ENCODE results near the gene PFDN6. TPM values are rescaled to one million over a fixed set of nuclear protein-coding genes. Genes with fewer than 3 reads are reported as not detected.
A peak's percentile ranks its signal among the peaks of the same experiment; 100 is the strongest.

Gene PFDN6
- total and polyA plus RNA-seq, 10 of the 15 experiments (the other 5 are each of a cell fraction or from before 2014, with no cell fraction given), result 3.1 to 168 (median 82.6) TPM

DNA sequence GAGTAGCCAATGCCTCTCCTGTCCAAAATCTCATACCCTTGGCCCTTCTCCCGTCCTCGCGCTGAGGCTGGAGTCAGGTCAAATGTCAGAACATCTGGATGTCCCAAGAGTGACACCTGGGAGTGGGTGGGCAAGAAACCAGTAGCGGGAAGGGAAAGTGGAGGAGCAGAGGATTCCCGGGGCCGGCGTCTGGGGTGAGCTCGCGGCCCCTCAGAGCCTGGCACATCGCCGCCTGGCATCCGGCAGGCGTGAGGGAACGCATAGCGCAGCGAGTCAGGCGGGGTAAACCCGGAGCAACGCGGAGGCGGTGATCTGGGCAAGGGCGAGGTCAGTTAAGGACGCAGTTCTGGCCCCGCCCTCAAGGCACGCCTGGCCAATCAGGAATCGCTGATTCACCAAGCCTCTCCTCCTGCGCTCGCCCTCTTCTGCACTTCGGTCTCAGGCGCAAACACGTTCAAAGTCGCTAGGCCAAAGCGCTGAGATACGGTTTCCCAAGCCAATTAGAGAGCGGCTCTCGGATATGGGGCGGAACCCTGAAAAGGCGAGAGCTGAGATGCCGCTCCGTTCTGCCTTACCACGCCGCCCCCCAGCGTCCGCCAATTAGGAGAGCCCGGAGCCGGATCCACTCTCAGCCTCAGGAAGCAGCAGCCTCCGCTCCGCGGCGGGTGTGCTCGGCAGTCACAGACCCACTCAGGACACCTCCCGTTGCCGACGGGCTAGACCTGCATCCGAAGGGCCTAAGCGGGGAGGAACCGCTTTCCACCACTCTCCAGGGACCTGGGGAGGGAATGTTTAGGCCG is 40.3 kb upstream of the PFDN6 start (continued):
- TF ChIP-seq, protein P1, sequence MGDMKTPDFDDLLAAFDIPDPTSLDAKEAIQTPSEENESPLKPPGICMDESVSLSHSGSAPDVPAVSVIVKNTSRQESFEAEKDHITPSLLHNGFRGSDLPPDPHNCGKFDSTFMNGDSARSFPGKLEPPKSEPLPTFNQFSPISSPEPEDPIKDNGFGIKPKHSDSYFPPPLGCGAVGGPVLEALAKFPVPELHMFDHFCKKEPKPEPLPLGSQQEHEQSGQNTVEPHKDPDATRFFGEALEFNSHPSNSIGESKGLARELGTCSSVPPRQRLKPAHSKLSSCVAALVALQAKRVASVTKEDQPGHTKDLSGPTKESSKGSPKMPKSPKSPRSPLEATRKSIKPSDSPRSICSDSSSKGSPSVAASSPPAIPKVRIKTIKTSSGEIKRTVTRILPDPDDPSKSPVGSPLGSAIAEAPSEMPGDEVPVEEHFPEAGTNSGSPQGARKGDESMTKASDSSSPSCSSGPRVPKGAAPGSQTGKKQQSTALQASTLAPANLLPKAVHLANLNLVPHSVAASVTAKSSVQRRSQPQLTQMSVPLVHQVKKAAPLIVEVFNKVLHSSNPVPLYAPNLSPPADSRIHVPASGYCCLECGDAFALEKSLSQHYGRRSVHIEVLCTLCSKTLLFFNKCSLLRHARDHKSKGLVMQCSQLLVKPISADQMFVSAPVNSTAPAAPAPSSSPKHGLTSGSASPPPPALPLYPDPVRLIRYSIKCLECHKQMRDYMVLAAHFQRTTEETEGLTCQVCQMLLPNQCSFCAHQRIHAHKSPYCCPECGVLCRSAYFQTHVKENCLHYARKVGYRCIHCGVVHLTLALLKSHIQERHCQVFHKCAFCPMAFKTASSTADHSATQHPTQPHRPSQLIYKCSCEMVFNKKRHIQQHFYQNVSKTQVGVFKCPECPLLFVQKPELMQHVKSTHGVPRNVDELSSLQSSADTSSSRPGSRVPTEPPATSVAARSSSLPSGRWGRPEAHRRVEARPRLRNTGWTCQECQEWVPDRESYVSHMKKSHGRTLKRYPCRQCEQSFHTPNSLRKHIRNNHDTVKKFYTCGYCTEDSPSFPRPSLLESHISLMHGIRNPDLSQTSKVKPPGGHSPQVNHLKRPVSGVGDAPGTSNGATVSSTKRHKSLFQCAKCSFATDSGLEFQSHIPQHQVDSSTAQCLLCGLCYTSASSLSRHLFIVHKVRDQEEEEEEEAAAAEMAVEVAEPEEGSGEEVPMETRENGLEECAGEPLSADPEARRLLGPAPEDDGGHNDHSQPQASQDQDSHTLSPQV (IDR thresholded peaks at IDR 0.05), result no peak
- TF ChIP-seq MEF2B (IDR thresholded peaks at IDR 0.05; ENCODE audit: partially characterized antibody, poor library complexity, severe bottlenecking) (no peak), HDAC2 (IDR thresholded peaks at IDR 0.05) (no peak), IKZF1 (conservative IDR thresholded peaks at IDR 0.05) (peak; percentile 66), YBX1 (IDR thresholded peaks at IDR 0.05) (no peak), MXI1 (IDR thresholded peaks at IDR 0.05; ENCODE audit: low read depth, low read length) (no peak; the same call in none of the 2 replicates), GABPA (IDR thresholded peaks at IDR 0.05; ENCODE audit: low read depth) (peak; percentile 70; the same call in 1 of the 2 replicates), TCF12 (IDR thresholded peaks at IDR 0.05; ENCODE audit: low read depth, low read length) (0 out of 2 replicates have a peak, but pooled peaks have one; percentile 37), SUZ12 (IDR thresholded peaks at IDR 0.05; ENCODE audit: unreplicated experiment) (no peak), RCOR1 (conservative IDR thresholded peaks at IDR 0.05; ENCODE audit: low read depth, low read length) (no peak)
- TF ChIP-seq, protein P2, sequence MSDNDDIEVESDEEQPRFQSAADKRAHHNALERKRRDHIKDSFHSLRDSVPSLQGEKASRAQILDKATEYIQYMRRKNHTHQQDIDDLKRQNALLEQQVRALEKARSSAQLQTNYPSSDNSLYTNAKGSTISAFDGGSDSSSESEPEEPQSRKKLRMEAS (IDR thresholded peaks at IDR 0.05; ENCODE audit: low read depth, low read length), result peak; percentile 42
- TF ChIP-seq, protein P3, sequence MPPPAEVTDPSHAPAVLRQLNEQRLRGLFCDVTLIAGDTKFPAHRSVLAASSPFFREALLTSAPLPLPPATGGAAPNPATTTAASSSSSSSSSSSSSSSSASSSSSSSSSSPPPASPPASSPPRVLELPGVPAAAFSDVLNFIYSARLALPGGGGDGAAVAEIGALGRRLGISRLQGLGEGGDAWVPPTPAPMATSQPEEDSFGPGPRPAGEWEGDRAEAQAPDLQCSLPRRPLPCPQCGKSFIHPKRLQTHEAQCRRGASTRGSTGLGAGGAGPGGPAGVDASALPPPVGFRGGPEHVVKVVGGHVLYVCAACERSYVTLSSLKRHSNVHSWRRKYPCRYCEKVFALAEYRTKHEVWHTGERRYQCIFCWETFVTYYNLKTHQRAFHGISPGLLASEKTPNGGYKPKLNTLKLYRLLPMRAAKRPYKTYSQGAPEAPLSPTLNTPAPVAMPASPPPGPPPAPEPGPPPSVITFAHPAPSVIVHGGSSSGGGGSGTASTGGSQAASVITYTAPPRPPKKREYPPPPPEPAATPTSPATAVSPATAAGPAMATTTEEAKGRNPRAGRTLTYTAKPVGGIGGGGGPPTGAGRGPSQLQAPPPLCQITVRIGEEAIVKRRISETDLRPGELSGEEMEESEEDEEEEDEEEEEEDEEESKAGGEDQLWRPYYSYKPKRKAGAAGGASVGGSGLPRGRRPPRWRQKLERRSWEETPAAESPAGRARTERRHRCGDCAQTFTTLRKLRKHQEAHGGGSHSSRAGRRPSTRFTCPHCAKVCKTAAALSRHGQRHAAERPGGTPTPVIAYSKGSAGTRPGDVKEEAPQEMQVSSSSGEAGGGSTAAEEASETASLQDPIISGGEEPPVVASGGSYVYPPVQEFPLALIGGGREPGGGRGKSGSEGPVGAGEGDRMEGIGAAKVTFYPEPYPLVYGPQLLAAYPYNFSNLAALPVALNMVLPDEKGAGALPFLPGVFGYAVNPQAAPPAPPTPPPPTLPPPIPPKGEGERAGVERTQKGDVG (CRISPR knock-in tag; IDR thresholded peaks at IDR 0.05), result no peak
- TF ChIP-seq, protein P4, sequence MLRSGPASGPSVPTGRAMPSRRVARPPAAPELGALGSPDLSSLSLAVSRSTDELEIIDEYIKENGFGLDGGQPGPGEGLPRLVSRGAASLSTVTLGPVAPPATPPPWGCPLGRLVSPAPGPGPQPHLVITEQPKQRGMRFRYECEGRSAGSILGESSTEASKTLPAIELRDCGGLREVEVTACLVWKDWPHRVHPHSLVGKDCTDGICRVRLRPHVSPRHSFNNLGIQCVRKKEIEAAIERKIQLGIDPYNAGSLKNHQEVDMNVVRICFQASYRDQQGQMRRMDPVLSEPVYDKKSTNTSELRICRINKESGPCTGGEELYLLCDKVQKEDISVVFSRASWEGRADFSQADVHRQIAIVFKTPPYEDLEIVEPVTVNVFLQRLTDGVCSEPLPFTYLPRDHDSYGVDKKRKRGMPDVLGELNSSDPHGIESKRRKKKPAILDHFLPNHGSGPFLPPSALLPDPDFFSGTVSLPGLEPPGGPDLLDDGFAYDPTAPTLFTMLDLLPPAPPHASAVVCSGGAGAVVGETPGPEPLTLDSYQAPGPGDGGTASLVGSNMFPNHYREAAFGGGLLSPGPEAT (IDR thresholded peaks at IDR 0.05; ENCODE audit: low read depth), result peak; percentile 7; the same call in 1 of the 2 replicates
- TF ChIP-seq, protein P5, sequence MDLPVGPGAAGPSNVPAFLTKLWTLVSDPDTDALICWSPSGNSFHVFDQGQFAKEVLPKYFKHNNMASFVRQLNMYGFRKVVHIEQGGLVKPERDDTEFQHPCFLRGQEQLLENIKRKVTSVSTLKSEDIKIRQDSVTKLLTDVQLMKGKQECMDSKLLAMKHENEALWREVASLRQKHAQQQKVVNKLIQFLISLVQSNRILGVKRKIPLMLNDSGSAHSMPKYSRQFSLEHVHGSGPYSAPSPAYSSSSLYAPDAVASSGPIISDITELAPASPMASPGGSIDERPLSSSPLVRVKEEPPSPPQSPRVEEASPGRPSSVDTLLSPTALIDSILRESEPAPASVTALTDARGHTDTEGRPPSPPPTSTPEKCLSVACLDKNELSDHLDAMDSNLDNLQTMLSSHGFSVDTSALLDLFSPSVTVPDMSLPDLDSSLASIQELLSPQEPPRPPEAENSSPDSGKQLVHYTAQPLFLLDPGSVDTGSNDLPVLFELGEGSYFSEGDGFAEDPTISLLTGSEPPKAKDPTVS (IDR thresholded peaks at IDR 0.05; ENCODE audit: low read depth, low read length), result no peak
- TF ChIP-seq, protein P6, sequence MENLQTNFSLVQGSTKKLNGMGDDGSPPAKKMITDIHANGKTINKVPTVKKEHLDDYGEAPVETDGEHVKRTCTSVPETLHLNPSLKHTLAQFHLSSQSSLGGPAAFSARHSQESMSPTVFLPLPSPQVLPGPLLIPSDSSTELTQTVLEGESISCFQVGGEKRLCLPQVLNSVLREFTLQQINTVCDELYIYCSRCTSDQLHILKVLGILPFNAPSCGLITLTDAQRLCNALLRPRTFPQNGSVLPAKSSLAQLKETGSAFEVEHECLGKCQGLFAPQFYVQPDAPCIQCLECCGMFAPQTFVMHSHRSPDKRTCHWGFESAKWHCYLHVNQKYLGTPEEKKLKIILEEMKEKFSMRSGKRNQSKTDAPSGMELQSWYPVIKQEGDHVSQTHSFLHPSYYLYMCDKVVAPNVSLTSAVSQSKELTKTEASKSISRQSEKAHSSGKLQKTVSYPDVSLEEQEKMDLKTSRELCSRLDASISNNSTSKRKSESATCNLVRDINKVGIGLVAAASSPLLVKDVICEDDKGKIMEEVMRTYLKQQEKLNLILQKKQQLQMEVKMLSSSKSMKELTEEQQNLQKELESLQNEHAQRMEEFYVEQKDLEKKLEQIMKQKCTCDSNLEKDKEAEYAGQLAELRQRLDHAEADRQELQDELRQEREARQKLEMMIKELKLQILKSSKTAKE (IDR thresholded peaks at IDR 0.05; ENCODE audit: low read depth, poor library complexity, severe bottlenecking), result no peak
